Measurements from ENCODE around the gene NEURL3. TPM values are rescaled to one million over a fixed set of nuclear protein-coding genes. Genes with fewer than 3 reads are reported as not detected.
A peak's percentile ranks its signal among the peaks of the same experiment; 100 is the strongest.

NEURL3 gene
- total and polyA plus RNA-seq, 2 donors (not counting 1 experiment from before 2014, with no cell fraction given) = not detected

DNA sequence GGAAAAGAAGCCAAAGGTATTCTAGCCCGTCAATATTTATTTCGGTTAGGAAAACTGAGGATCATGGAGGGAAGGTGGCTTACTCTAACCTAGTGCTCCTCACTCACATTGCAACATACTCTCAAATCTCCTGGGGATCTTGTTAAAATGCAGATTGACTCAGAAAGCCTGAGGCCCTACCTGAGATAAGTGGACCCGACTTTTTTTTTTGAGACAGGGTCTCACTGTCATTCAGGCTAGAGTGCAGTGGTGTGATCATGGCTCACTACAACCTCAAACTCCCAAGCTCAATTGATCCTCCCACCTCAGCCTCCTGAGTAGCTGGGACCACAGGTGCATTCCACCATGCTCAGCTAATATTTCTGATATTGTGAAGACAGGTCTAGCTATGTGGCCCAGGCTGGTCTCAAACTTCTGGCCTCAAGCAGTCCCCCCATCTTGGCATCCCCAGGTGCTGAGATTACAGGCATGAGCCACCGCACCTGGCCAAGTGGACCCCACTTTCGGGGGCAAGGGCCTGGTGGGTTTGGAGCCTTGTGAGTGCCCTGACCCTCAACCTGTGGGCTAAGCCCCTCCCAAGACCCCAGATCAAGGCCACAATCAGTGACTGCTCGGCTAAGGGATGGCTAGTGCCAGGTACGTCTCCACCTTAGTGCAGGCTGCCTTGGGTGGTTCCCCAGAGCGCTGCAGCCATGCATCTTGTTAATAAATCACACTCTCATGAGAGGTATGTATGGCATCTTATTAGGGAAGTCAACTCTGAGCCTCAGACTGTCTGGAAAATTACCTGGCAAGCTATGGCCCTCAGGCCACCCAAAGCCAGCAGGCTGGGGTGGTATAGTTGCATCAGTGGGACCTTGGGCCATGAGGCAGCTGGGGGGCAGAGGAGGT lies 1.1 kb upstream of the NEURL3 start:
- H3K4me3 Mint-ChIP-seq = no peak overlapping the region

More for the DNA sequence above, 1.1 kb upstream of the NEURL3 start:
- CTCF ChIA-PET = interaction anchor here (1.0 to 10.6 kb wide), 5 partner anchors 9 to 484 kb away, joined by 3 to 155 read pairs (median 3); no protein-coding TSS in a partner anchor
- WGBS (ENCODE audit: insufficient coverage) = 91% methylated on average over 3 of the region's 8 CpGs
- H2AFZ ChIP-seq (ENCODE audit: insufficient read depth, low read depth, low read length, poor library complexity, severe bottlenecking) = no peak overlapping the region
- H3K27me3 Mint-ChIP-seq = peaks cover 14% of the 10 kb centered on the region
- H3K9ac ChIP-seq (ENCODE audit: low read length) = no peak overlapping the region
- H3K79me2 ChIP-seq (ENCODE audit: control insufficient read depth, insufficient read depth, low read length) = no peaks in the 10 kb centered on the region
- H3K4me3 ChIP-seq (ENCODE audit: control extremely low read depth in 1 of 5, extremely low read depth in 1 of 5, insufficient read depth in 1 of 5, low read depth in 2 of 5, low read length in 4 of 5) = no peak overlapping the region
- ATAC-seq (ENCODE audit: low read depth) (no peak), DNase-seq (no peak)
- no peaks in the 10 kb centered on the region for H4K20me1 ChIP-seq (ENCODE audit: control insufficient read depth, insufficient read depth, low read length, poor library complexity, severe bottlenecking)
- H3K27ac ChIP-seq (ENCODE audit: low read length in 2 of 2) = no peak overlapping the region
- POLR2A ChIA-PET = no interaction called here
- intact Hi-C loops (cut with micrococcal nuclease) = loop anchor here (10.0 kb wide), 1 partner anchor 301 kb away; the partner anchor contains the start of gene STARD7
- H3K4me1 ChIP-seq (ENCODE audit: control insufficient read depth in 2 of 2, insufficient read depth in 2 of 2, low read length in 2 of 2) = peaks cover 28 to 32% of the 10 kb centered on the region in 2 donors
- TF ChIP-seq, protein P1, sequence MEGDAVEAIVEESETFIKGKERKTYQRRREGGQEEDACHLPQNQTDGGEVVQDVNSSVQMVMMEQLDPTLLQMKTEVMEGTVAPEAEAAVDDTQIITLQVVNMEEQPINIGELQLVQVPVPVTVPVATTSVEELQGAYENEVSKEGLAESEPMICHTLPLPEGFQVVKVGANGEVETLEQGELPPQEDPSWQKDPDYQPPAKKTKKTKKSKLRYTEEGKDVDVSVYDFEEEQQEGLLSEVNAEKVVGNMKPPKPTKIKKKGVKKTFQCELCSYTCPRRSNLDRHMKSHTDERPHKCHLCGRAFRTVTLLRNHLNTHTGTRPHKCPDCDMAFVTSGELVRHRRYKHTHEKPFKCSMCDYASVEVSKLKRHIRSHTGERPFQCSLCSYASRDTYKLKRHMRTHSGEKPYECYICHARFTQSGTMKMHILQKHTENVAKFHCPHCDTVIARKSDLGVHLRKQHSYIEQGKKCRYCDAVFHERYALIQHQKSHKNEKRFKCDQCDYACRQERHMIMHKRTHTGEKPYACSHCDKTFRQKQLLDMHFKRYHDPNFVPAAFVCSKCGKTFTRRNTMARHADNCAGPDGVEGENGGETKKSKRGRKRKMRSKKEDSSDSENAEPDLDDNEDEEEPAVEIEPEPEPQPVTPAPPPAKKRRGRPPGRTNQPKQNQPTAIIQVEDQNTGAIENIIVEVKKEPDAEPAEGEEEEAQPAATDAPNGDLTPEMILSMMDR (IDR thresholded peaks at IDR 0.05) = no peak
- TF ChIP-seq EZH2 (IDR thresholded peaks at IDR 0.05; ENCODE audit: borderline replicate concordance, insufficient read depth, low read depth, low read length, poor library complexity, severe bottlenecking) = no peak
- H3K9me3 ChIP-seq (ENCODE audit: control extremely low read depth in 1 of 3, control insufficient read depth in 2 of 3, insufficient read depth in 1 of 3, low read length in 2 of 3) = no peaks in the 10 kb centered on the region
- no peaks in the 10 kb centered on the region for H3K36me3 ChIP-seq (replicated peaks in 1 of 2; ENCODE audit: control extremely low read depth in 1 of 2, control insufficient read depth in 1 of 2, extremely low read depth in 1 of 2, insufficient read depth in 2 of 2, low read length in 1 of 2)
- peaks cover 0 to 16% (median 0%) of the 10 kb centered on the region in 4 experiments for H3K27me3 ChIP-seq (replicated peaks in 1 of 4; ENCODE audit: control extremely low read depth in 1 of 4, control insufficient read depth in 3 of 4, insufficient read depth in 4 of 4, low read length in 3 of 4)
- H3K4me2 ChIP-seq (replicated peaks; ENCODE audit: low read depth, low read length, poor library complexity, severe bottlenecking) = no peak overlapping the region
- H3K4me1 Mint-ChIP-seq = peaks cover 27% of the 10 kb centered on the region
- peak overlapping the region; percentile 37 for H3K27ac Mint-ChIP-seq
- H3K9me3 Mint-ChIP-seq (ENCODE audit: insufficient read depth) = no peaks in the 10 kb centered on the region

All from B cell (primary cell).